ENCODE results near the gene FOXJ3. TPM values are rescaled to one million over a fixed set of nuclear protein-coding genes. Genes with fewer than 3 reads are reported as not detected.

Gene FOXJ3
- total RNA-seq, 1 donor from 2014 or later = 59.9 TPM

DNA sequence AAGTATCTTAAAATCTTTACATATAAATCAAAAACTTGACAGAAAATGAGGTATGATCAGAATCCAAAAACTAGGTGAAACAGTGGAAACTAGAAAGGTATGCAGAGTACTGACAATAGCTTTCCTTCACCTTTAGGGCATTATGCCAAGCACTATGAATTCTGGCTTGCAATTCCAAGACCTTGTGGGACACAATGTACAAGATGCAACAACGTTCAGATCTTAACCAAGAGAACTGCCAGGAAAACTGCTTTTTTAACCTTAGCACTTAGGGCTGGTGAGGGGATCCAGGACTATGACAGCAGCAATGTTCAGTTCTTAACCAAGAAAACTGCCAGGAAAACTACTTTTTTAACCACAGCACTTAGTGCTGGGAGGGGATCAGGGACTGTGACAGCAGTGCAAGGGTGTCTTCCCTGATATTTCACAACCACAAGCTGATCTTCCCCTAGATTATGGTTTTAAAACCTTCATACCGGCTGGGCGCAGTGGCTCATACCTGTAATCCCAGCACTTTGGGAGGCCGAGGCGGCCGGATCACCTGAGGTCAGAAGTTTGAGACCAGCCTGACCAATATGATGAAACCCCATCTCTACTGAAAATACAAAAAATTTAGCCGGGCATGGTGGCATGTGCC is 22.3 kb downstream of the FOXJ3 start:
- no peak for DNase-seq (ENCODE audit: extremely low spot score in 2 of 2)
- no peaks in the 10 kb centered on the region for H3K9me3 ChIP-seq
- H3K4me3 ChIP-seq = no peak overlapping the region
- no peak for TF ChIP-seq POLR2AphosphoS5 (IDR thresholded peaks at IDR 0.05; ENCODE audit: insufficient read depth in 1 of 2, low read depth in 1 of 2)
- intact Hi-C loops (cut with DNase I) = no loop called here
- H3K36me3 ChIP-seq = no peaks in the 10 kb centered on the region
- H3K27ac ChIP-seq = no peak overlapping the region
- no peaks in the 10 kb centered on the region for H3K27me3 ChIP-seq
- peaks cover 39% of the 10 kb centered on the region for H3K4me1 ChIP-seq

DNA sequence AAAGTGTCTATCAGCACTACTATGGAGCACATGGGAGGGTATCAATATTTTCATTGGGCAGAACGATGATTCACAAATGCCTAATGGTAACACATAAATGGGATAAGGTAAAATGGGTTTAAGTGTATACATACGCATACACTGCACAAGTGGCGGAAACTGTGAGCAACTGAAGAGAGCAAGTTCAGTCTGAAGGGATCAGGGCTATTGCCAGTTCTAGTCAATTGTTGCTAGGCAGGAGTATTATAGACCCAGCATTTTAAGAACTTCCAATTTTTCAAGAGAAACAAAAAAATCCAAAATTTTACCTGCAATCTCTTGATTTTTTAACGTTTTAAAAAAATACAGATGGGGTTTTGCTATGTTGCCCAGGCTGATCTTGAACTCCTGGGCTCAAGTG is 23.1 kb downstream of the FOXJ3 start:
- Histone ChIP-seq H3K9me3 (no peaks in the 10 kb centered on the region), H3K4me1 (peaks cover 37% of the 10 kb centered on the region), H3K27ac (no peak overlapping the region), H3K4me3 (no peak overlapping the region), H3K36me3 (no peaks in the 10 kb centered on the region), H3K27me3 (no peaks in the 10 kb centered on the region)
- TF ChIP-seq, protein P1, sequence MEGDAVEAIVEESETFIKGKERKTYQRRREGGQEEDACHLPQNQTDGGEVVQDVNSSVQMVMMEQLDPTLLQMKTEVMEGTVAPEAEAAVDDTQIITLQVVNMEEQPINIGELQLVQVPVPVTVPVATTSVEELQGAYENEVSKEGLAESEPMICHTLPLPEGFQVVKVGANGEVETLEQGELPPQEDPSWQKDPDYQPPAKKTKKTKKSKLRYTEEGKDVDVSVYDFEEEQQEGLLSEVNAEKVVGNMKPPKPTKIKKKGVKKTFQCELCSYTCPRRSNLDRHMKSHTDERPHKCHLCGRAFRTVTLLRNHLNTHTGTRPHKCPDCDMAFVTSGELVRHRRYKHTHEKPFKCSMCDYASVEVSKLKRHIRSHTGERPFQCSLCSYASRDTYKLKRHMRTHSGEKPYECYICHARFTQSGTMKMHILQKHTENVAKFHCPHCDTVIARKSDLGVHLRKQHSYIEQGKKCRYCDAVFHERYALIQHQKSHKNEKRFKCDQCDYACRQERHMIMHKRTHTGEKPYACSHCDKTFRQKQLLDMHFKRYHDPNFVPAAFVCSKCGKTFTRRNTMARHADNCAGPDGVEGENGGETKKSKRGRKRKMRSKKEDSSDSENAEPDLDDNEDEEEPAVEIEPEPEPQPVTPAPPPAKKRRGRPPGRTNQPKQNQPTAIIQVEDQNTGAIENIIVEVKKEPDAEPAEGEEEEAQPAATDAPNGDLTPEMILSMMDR (IDR thresholded peaks at IDR 0.05) = no peak
- no peak for TF ChIP-seq POLR2AphosphoS5 (IDR thresholded peaks at IDR 0.05; ENCODE audit: insufficient read depth in 1 of 2, low read depth in 1 of 2)
- no peak for DNase-seq (ENCODE audit: extremely low spot score in 2 of 2)
- intact Hi-C loops (cut with DNase I) = no loop called here

DNA sequence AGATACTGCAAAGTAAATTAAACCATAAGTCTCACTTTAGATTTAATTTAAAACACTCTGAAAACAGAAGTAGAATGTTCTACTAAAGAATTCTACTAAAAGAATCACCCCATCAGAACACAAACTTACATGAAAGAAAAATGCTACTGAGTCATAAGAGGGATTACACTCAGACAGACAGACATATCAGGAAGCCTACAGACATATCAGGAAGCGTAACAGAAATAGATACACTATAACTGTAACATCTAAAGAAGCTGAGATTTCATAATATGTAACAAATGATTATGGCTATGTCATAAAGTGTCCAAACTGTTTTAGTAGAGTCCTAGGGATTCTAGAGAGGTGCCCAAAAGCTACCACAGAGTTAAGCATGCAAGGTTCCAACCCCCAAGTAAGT is 23.9 kb downstream of the FOXJ3 start:
- Histone ChIP-seq H3K27ac (no peak overlapping the region), H3K4me3 (no peak overlapping the region), H3K27me3 (no peaks in the 10 kb centered on the region), H3K4me1 (peaks cover 30% of the 10 kb centered on the region), H3K9me3 (no peaks in the 10 kb centered on the region), H3K36me3 (no peaks in the 10 kb centered on the region)
- DNase-seq (ENCODE audit: extremely low spot score in 2 of 2) = no peak
- intact Hi-C loops (cut with DNase I) = no loop called here
- no peak for TF ChIP-seq POLR2A (IDR thresholded peaks at IDR 0.05)
- TF ChIP-seq POLR2AphosphoS5 (IDR thresholded peaks at IDR 0.05; ENCODE audit: insufficient read depth in 1 of 2, low read depth in 1 of 2) = no peak
- TF ChIP-seq, protein P1 (IDR thresholded peaks at IDR 0.05) = no peak

DNA sequence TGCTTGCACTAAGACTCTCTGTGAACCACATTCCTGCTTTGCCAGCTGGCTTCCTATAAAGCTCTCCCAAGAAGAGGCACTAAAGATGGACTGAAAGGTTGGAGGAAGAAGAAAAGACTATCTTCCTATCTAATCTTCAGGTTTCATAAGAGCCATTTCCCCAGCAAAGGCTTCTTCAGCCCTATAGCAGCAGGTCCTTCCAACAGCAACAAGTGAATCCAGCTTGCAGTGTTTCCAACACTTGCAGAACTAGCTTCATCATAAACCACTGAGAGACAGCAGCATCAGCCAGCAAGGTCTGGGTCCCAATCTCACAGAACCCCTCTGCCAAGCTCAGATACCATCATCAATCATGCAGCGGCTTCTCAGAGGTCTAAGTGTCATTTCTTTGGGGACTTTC is 28.1 kb downstream of the FOXJ3 start:
- DNase-seq (ENCODE audit: extremely low spot score in 2 of 2) = no peak
- Histone ChIP-seq H3K27me3 (no peaks in the 10 kb centered on the region), H3K4me3 (no peak overlapping the region), H3K27ac (no peak overlapping the region), H3K36me3 (no peaks in the 10 kb centered on the region), H3K4me1 (no peaks in the 10 kb centered on the region), H3K9me3 (no peaks in the 10 kb centered on the region)
- intact Hi-C loops (cut with DNase I) = no loop called here
- TF ChIP-seq POLR2A (IDR thresholded peaks at IDR 0.05) (no peak), POLR2AphosphoS5 (IDR thresholded peaks at IDR 0.05; ENCODE audit: insufficient read depth in 1 of 2, low read depth in 1 of 2) (no peak)
- TF ChIP-seq, protein P1 (IDR thresholded peaks at IDR 0.05) = no peak

DNA sequence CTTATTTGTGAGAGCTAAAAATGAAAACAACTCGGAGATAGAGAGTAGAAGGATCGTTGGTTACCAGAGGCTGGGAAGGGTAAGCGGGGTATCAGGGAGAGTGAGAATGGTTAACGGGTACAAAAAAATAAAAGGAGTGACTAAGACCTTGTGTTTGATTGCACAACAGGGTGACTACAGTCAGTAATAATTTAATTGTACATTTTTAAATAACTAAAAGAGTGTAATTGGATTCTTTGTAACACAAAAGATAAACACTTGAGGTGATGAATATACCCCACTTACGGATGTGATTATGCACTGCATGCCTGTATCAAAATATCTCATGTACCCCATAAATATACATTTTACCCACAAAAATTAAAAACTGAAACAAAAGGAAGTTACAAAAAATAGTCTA is 29.4 kb downstream of the FOXJ3 start:
- Histone ChIP-seq H3K27ac (no peak overlapping the region), H3K4me3 (no peak overlapping the region), H3K9me3 (no peaks in the 10 kb centered on the region), H3K27me3 (no peaks in the 10 kb centered on the region), H3K4me1 (no peaks in the 10 kb centered on the region), H3K36me3 (no peaks in the 10 kb centered on the region)
- DNase-seq (ENCODE audit: extremely low spot score in 2 of 2) = no peak
- intact Hi-C loops (cut with DNase I) = no loop called here
- TF ChIP-seq POLR2AphosphoS5 (IDR thresholded peaks at IDR 0.05; ENCODE audit: insufficient read depth in 1 of 2, low read depth in 1 of 2) (no peak), POLR2A (IDR thresholded peaks at IDR 0.05) (no peak)
- TF ChIP-seq, protein P1 (IDR thresholded peaks at IDR 0.05) = no peak

All from vagina (tissue), 2 donors.